GM10266 (cell line): ENCODE data around the gene SPECC1.

ENCODE experiments used
- DNase-seq: peaks from one replicate; pipeline ENCODE4 v3.0.0; 2012; ENCODE audit errors: extremely low spot score
- CTCF ChIP-seq: IDR thresholded peaks from 2 replicates; pipeline ENCODE4 v1.5.1; 2012; ENCODE audit warnings: mild to moderate bottlenecking, low read depth; ENCODE audit not compliant: control insufficient read depth, insufficient read depth; ENCODE audit errors: missing control alignments

The SPECC1 gene

GRCh38 chr17:20210614-20211013 is 201.5 kb downstream of the SPECC1 start:
- no peak for TF ChIP-seq CTCF
- DNase-seq = no peak

GRCh38 chr17:20211246-20211645 is 202.1 kb downstream of the SPECC1 start:
- no peak for DNase-seq
- no peak for TF ChIP-seq CTCF

GRCh38 chr17:20213449-20213848 is 204.3 kb downstream of the SPECC1 start:
- DNase-seq = no peak

GRCh38 chr17:20214794-20215193 is 205.6 kb downstream of the SPECC1 start:
- no peak for DNase-seq
- TF ChIP-seq CTCF = no peak

More at GRCh38 chr17:20213449-20213848, 204.3 kb downstream of the SPECC1 start:
- TF ChIP-seq CTCF = no peak

- no peak for DNase-seq
- no peak for TF ChIP-seq CTCF
Measured at GRCh38 chr17:20216154-20216815, 207.1 kb downstream of the SPECC1 start.

- no peak for DNase-seq
- TF ChIP-seq CTCF = no peak
Measured at GRCh38 chr17:20216853-20217252, 207.7 kb downstream of the SPECC1 start.

- TF ChIP-seq CTCF = no peak
- DNase-seq = no peak
Measured at GRCh38 chr17:20217677-20218076, 208.5 kb downstream of the SPECC1 start.
